ENCODE measurements around the gene POU4F2.
A peak's percentile ranks its signal among the peaks of the same experiment; 100 is the strongest.

Gene POU4F2

DNA sequence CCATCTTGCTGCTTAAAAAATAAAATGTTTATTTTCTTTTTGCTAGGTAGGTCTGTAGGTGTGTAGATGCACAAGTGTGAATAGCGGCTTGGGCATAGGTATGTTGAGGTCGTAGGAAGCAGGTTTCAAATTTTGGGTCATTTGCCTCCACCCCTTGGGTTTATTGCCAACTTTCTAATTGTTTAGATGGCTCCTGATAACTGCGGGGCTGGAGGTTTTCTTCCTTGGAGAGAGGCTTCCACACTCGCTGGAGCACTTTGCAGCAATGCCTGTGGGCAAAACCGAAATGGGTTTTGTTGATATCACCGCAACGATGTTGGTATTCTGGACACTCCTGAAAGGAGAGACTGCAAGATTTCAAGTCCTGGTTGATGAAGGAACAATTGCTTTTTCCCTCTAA is 3.9 kb upstream of the POU4F2 start:
- peaks cover 5% of the 10 kb centered on the region for H3K36me3 ChIP-seq
- H3K27me3 ChIP-seq (ENCODE audit: insufficient read depth, low read depth, severe bottlenecking): no peaks in the 10 kb centered on the region
- TF ChIP-seq CTCF (IDR thresholded peaks at IDR 0.05; ENCODE audit: low read depth, low read length): no peak
- H3K27ac ChIP-seq: no peak overlapping the region
- DNase-seq: no peak
- no peak overlapping the region for H3K4me3 ChIP-seq (ENCODE audit: low read depth, low read length)
- no peaks in the 10 kb centered on the region for H3K9me3 ChIP-seq (ENCODE audit: severe bottlenecking)

GRCh38 chr4:146637621-146638332 is 916 bp upstream of the POU4F2 start:
- peaks cover 27% of the 10 kb centered on the region for H3K36me3 ChIP-seq
- peak overlapping the region; percentile 89 for H3K4me3 ChIP-seq (ENCODE audit: low read depth, low read length)
- no peaks in the 10 kb centered on the region for H3K9me3 ChIP-seq (ENCODE audit: severe bottlenecking)
- no peaks in the 10 kb centered on the region for H3K27me3 ChIP-seq (ENCODE audit: insufficient read depth, low read depth, severe bottlenecking)
- TF ChIP-seq CTCF (IDR thresholded peaks at IDR 0.05; ENCODE audit: low read depth, low read length): no peak
- peak; percentile 90 for DNase-seq
- peak overlapping the region; percentile 71 for H3K27ac ChIP-seq

GRCh38 chr4:146638333-146638785 is 334 bp upstream of the POU4F2 start:
- no peaks in the 10 kb centered on the region for H3K9me3 ChIP-seq (ENCODE audit: severe bottlenecking)
- TF ChIP-seq CTCF (IDR thresholded peaks at IDR 0.05; ENCODE audit: low read depth, low read length): no peak
- H3K27ac ChIP-seq: peak overlapping the region; percentile 71
- peak; percentile 67 for DNase-seq
- H3K27me3 ChIP-seq (ENCODE audit: insufficient read depth, low read depth, severe bottlenecking): no peaks in the 10 kb centered on the region
- H3K4me3 ChIP-seq (ENCODE audit: low read depth, low read length): peak overlapping the region; percentile 89
- peaks cover 30% of the 10 kb centered on the region for H3K36me3 ChIP-seq

- Histone ChIP-seq H3K36me3 (peaks cover 30% of the 10 kb centered on the region), H3K27ac (no peak overlapping the region; the same call in 1 of the 2 replicates), H3K4me3 (ENCODE audit: low read depth, low read length) (peak overlapping the region; percentile 89), H3K9me3 (ENCODE audit: severe bottlenecking) (no peaks in the 10 kb centered on the region), H3K27me3 (ENCODE audit: insufficient read depth, low read depth, severe bottlenecking) (no peaks in the 10 kb centered on the region)
- no peak for DNase-seq
- no peak for TF ChIP-seq CTCF (IDR thresholded peaks at IDR 0.05; ENCODE audit: low read depth, low read length)
Measured at GRCh38 chr4:146639506-146639932, 826 bp downstream of the POU4F2 start.

- no peak for TF ChIP-seq CTCF (IDR thresholded peaks at IDR 0.05; ENCODE audit: low read depth, low read length)
- Histone ChIP-seq H3K9me3 (ENCODE audit: severe bottlenecking) (no peaks in the 10 kb centered on the region), H3K27me3 (ENCODE audit: insufficient read depth, low read depth, severe bottlenecking) (no peaks in the 10 kb centered on the region), H3K36me3 (peaks cover 30% of the 10 kb centered on the region), H3K27ac (no peak overlapping the region), H3K4me3 (ENCODE audit: low read depth, low read length) (no peak overlapping the region)
- no peak for DNase-seq
Measured at GRCh38 chr4:146640021-146640464, 1.4 kb downstream of the POU4F2 start.

Data from WERI-Rb-1 (cell line).